ENCODE results near the gene SRP54. TPM values are rescaled to one million over a fixed set of nuclear protein-coding genes. Genes with fewer than 3 reads are reported as not detected.

SRP54 gene
- total RNA-seq, 1 experiment from 2014 or later = 84.5 TPM

DNA sequence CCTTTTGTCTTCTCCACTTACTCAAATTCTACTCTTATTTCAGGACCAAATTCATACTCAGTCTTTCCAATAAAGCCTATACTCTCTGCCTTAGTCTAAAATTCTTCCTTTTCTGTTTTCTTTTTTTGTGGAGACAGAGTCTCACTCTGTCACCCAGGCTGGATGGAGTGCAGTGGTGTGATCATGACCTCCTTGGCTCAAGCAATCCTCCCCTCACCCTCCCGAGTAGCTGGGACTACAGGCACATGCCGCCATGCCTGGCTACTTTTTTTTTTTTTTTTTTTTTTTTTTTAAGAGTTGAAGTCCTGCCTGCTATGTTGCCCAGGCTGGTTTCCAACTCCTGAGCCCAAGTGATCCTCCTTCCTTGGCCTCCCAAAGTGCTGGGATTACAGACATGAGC is 11.9 kb downstream of the SRP54 start:
- TF ChIP-seq, protein P1, sequence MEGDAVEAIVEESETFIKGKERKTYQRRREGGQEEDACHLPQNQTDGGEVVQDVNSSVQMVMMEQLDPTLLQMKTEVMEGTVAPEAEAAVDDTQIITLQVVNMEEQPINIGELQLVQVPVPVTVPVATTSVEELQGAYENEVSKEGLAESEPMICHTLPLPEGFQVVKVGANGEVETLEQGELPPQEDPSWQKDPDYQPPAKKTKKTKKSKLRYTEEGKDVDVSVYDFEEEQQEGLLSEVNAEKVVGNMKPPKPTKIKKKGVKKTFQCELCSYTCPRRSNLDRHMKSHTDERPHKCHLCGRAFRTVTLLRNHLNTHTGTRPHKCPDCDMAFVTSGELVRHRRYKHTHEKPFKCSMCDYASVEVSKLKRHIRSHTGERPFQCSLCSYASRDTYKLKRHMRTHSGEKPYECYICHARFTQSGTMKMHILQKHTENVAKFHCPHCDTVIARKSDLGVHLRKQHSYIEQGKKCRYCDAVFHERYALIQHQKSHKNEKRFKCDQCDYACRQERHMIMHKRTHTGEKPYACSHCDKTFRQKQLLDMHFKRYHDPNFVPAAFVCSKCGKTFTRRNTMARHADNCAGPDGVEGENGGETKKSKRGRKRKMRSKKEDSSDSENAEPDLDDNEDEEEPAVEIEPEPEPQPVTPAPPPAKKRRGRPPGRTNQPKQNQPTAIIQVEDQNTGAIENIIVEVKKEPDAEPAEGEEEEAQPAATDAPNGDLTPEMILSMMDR (IDR thresholded peaks at IDR 0.05; ENCODE audit: insufficient read depth in 1 of 2, low read depth in 1 of 2, low read length in 1 of 2, severe bottlenecking in 1 of 2, unreplicated experiment in 1 of 2) = no peak
- ChIA-PET CTCF (no interaction called here), POLR2A (no interaction called here)
- peaks cover 21% of the 10 kb centered on the region for H3K36me3 Mint-ChIP-seq (ENCODE audit: insufficient read depth, unreplicated experiment)
- no peaks in the 10 kb centered on the region for H3K9me3 Mint-ChIP-seq (ENCODE audit: unreplicated experiment)
- H3K27ac Mint-ChIP-seq (ENCODE audit: unreplicated experiment) = no peak overlapping the region
- no peaks in the 10 kb centered on the region for H3K9me3 ChIP-seq
- no peaks in the 10 kb centered on the region for H3K36me3 ChIP-seq (ENCODE audit: control insufficient read depth, insufficient read depth, low read length)
- H3K4me1 ChIP-seq = no peaks in the 10 kb centered on the region
- intact Hi-C loops (cut with micrococcal nuclease; ENCODE audit: unreplicated experiment) = no loop called here
- peaks cover 7% of the 10 kb centered on the region for H3K4me1 Mint-ChIP-seq (ENCODE audit: low read depth, unreplicated experiment)
- H3K4me3 ChIP-seq (ENCODE audit: low read depth, low read length) = no peak overlapping the region
- DNase-seq = no peak
- H3K27me3 ChIP-seq (replicated peaks; ENCODE audit: control insufficient read depth, insufficient read depth, low read length) = no peaks in the 10 kb centered on the region
- no peaks in the 10 kb centered on the region for H3K27me3 Mint-ChIP-seq (ENCODE audit: insufficient read depth, unreplicated experiment)
- no TSS peak for BruUV-seq (replicated peaks)
- H3K4me3 Mint-ChIP-seq (ENCODE audit: unreplicated experiment) = no peak overlapping the region

DNA sequence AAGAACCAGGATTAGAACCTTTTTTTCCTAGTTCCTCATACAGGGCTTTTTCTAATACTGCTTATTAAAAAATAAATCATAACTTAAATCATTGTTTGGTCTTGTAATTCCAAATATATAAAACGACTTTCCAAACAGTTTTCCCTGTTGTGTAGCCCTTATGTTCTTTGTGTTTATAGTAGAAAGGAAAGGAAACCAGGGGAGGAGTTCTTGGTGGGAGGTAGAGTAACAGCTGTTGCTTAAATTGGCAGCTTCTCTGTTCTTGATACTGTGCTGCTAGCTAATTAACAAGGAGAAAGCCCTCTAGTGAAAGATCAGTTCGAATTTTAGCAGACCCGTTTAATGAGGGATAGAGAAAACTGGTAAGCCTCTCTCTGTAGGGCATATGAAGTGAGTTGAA is 15.0 kb downstream of the SRP54 start:
- Mint-ChIP-seq H3K9me3 (ENCODE audit: unreplicated experiment) (no peaks in the 10 kb centered on the region), H3K27me3 (ENCODE audit: insufficient read depth, unreplicated experiment) (no peaks in the 10 kb centered on the region), H3K36me3 (ENCODE audit: insufficient read depth, unreplicated experiment) (peaks cover 35% of the 10 kb centered on the region), H3K4me1 (ENCODE audit: low read depth, unreplicated experiment) (peaks cover 7% of the 10 kb centered on the region), H3K27ac (ENCODE audit: unreplicated experiment) (no peak overlapping the region), H3K4me3 (ENCODE audit: unreplicated experiment) (no peak overlapping the region)
- no peaks in the 10 kb centered on the region for H3K4me1 ChIP-seq
- POLR2A ChIA-PET = no interaction called here
- H3K4me3 ChIP-seq (ENCODE audit: low read depth, low read length) = no peak overlapping the region
- no peaks in the 10 kb centered on the region for H3K36me3 ChIP-seq (ENCODE audit: control insufficient read depth, insufficient read depth, low read length)
- TF ChIP-seq, protein P1 (IDR thresholded peaks at IDR 0.05; ENCODE audit: insufficient read depth in 1 of 2, low read depth in 1 of 2, low read length in 1 of 2, severe bottlenecking in 1 of 2, unreplicated experiment in 1 of 2) = no peak
- BruUV-seq (replicated peaks) = no TSS peak
- intact Hi-C loops (cut with micrococcal nuclease; ENCODE audit: unreplicated experiment) = no loop called here
- no peak for DNase-seq
- H3K27me3 ChIP-seq (replicated peaks; ENCODE audit: control insufficient read depth, insufficient read depth, low read length) = no peaks in the 10 kb centered on the region
- CTCF ChIA-PET = no interaction called here
- no peaks in the 10 kb centered on the region for H3K9me3 ChIP-seq

DNA sequence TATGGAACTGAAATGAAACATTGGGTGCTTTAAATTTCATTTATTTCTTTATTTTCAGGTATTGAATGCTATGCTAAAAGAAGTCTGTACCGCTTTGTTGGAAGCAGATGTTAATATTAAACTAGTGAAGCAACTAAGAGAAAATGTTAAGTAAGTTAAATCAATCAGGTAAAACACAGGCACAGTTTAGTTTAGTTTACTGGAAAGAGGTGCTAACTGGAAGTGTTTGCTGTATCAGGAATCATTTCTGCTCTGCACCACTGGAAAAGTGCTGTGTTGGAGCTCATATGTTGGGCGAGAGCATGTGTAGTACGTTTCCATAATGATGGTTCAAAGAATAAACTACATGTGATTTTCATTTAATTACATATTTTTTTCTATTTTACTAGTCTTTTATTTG is 16.7 kb downstream of the SRP54 start:
- H3K27me3 Mint-ChIP-seq (ENCODE audit: insufficient read depth, unreplicated experiment) = no peaks in the 10 kb centered on the region
- H3K9me3 Mint-ChIP-seq (ENCODE audit: unreplicated experiment) = no peaks in the 10 kb centered on the region
- BruUV-seq (replicated peaks) = no TSS peak
- no peaks in the 10 kb centered on the region for H3K9me3 ChIP-seq
- no peak overlapping the region for H3K27ac Mint-ChIP-seq (ENCODE audit: unreplicated experiment)
- TF ChIP-seq, protein P1 (IDR thresholded peaks at IDR 0.05; ENCODE audit: insufficient read depth in 1 of 2, low read depth in 1 of 2, low read length in 1 of 2, severe bottlenecking in 1 of 2, unreplicated experiment in 1 of 2) = no peak
- ChIA-PET POLR2A (no interaction called here), CTCF (no interaction called here)
- H3K27me3 ChIP-seq (replicated peaks; ENCODE audit: control insufficient read depth, insufficient read depth, low read length) = no peaks in the 10 kb centered on the region
- peaks cover 41% of the 10 kb centered on the region for H3K36me3 Mint-ChIP-seq (ENCODE audit: insufficient read depth, unreplicated experiment)
- intact Hi-C loops (cut with micrococcal nuclease; ENCODE audit: unreplicated experiment) = no loop called here
- no peaks in the 10 kb centered on the region for H3K4me1 ChIP-seq
- DNase-seq = no peak
- H3K4me3 Mint-ChIP-seq (ENCODE audit: unreplicated experiment) = no peak overlapping the region
- H3K4me3 ChIP-seq (ENCODE audit: low read depth, low read length) = no peak overlapping the region
- H3K36me3 ChIP-seq (ENCODE audit: control insufficient read depth, insufficient read depth, low read length) = no peaks in the 10 kb centered on the region
- H3K4me1 Mint-ChIP-seq (ENCODE audit: low read depth, unreplicated experiment) = peaks cover 4% of the 10 kb centered on the region

All from Caco-2 (cell line).